Panc1 (cell line): ENCODE data around the gene DLX3. TPM values are rescaled to one million over a fixed set of nuclear protein-coding genes. Genes with fewer than 3 reads are reported as not detected.

Source experiments
- ATAC-seq: fragments of 200-7000 bp; cut with Tn5 transposase; 2 replicates; pipeline ENCODE4 v1.9.1; 2020; ENCODE audit warnings: mild to moderate bottlenecking, moderate library complexity
- BruUV-seq: library from RNA; stranded (reverse); fragments of 400-500 nt; replicated peaks from 2 replicates; lab custom pipeline; 2021; lab: Mats Ljungman, UMichigan
- CTCF ChIA-PET: fragments of 300-600 bp; sonication (Branson Sonifier 250); formaldehyde crosslinking; loops from one replicate; lab custom pipeline; 2022; ENCODE audit warnings: antibody characterized with exemption; lab: Charles Lee
- POLR2A ChIA-PET: fragments of 300-600 bp; sonication (Branson Sonifier 250); formaldehyde crosslinking; loops from one replicate; lab custom pipeline; 2022; ENCODE audit warnings: antibody characterized with exemption; lab: Charles Lee
- DNase-seq: peaks from one replicate; pipeline ENCODE4 v3.0.0-alpha.2; 2010; ENCODE audit warnings: low read depth, low spot score
- H3K27ac ChIP-seq: 2 replicates; pipeline ENCODE4 v1.5.1; 2011; ENCODE audit warnings: mild to moderate bottlenecking, low read length, inconsistent platforms
- H3K27me3 ChIP-seq: fragments of 200-500 bp; sonication (Bioruptor generic); 2 replicates; pipeline ENCODE4 v1.6.0; 2014; ENCODE audit warnings: low read length, inconsistent platforms; ENCODE audit not compliant: control insufficient read depth, insufficient read depth
- H3K36me3 ChIP-seq: fragments of 200-500 bp; sonication (Bioruptor generic); 2 replicates; pipeline ENCODE4 v1.5.1; 2014; ENCODE audit warnings: inconsistent platforms, mild to moderate bottlenecking, low read length, moderate library complexity; ENCODE audit not compliant: control insufficient read depth, insufficient read depth
- H3K4me1 ChIP-seq: 2 replicates; pipeline ENCODE4 v1.5.1; 2011; ENCODE audit warnings: inconsistent platforms, mild to moderate bottlenecking, low read length, moderate library complexity; ENCODE audit not compliant: control insufficient read depth, insufficient read depth
- H3K4me3 ChIP-seq, 2 experiments: 2 replicates each; pipeline ENCODE4 v1.5.1; 2011 to 2012; ENCODE audit warnings: low read depth in 2 of 2, low read length in 2 of 2, mild to moderate bottlenecking in 2 of 2, inconsistent platforms in 1 of 2, moderate library complexity in 1 of 2
- H3K9me3 ChIP-seq: fragments of 200-500 bp; sonication (Bioruptor generic); 2 replicates; pipeline ENCODE4 v1.5.1; 2014; ENCODE audit warnings: low read depth, mild to moderate bottlenecking, inconsistent platforms, low read length, moderate library complexity; ENCODE audit not compliant: control insufficient read depth, insufficient read depth
- POLR2AphosphoS5 ChIP-seq: IDR thresholded peaks from 2 replicates; pipeline ENCODE4 v1.6.1; 2012; ENCODE audit warnings: mild to moderate bottlenecking, low read depth, low read length, moderate library complexity
- REST ChIP-seq, 2 experiments: IDR thresholded peaks; 2 replicates each; pipeline ENCODE4 v1.6.1; 2011 to 2012; ENCODE audit warnings: low read depth in 2 of 2, control low read depth in 1 of 2, low read length in 1 of 2, mild to moderate bottlenecking in 1 of 2, moderate library complexity in 1 of 2; ENCODE audit not compliant: insufficient read depth in 1 of 2
- in situ Hi-C: cut with HindIII; loops from 2 replicates; pipeline ENCODE4 v1.10.0; 2016; ENCODE audit warnings: low sequenced_read_pairs, low pct_unique_long_range_greater_than_20kb
- intact Hi-C: fragments of 100-400 bp; cut with micrococcal nuclease; formaldehyde crosslinking; loops from one replicate; pipeline ENCODE4 v1.10.0; 2022; ENCODE audit not compliant: unreplicated experiment
- total RNA-seq: library from RNA; stranded (reverse); gene quantifications from one replicate; pipeline ENCODE4 v1.2.1, GENCODE V29; 2021; ENCODE audit not compliant: unreplicated experiment
- TF ChIP-seq, protein P1 (sequence below): fragments of 450-650 bp; IDR thresholded peaks from 2 replicates; pipeline ENCODE4 v1.5.1; 2017; ENCODE audit warnings: mild to moderate bottlenecking

The DLX3 gene
- total RNA-seq, 1 experiment from 2014 or later, result 2.9 TPM

DNA sequence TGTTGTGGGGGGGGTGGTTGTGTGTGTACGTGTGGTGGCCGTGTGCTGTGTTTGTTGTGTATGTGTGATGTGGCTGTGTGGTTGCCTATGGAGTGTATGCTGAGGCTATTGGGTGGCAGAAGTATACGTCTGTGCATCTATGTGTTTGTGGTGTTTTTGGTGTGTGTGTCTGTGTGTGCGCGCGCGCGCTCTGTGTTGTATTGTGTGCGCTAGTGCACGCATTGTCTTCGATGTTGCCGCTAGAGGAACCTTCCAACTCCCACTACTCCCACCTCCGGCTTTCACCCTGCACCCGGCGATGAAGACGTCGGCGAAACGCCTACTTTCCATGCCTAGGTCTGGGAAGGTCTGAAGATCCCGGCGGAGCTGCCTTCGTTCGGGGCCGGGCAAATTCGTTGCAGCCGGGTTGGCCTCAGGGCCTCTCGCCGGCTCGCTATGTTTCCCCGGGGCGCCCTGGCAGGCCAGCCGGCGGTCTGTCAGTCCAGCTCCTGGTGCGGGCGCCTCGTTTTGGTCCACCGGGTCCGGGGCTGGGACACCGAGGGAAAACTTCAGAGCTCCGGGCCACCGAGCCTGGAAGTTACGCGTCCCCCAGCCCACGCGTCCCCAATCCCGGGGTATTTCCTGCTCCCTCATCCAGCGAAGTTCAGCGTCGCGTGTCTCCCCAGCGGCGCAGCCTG, 31.3 kb downstream of the DLX3 start:
- Histone ChIP-seq H3K27me3 (peaks cover 15% of the 10 kb centered on the region), H3K4me1 (peaks cover 4% of the 10 kb centered on the region), H3K36me3 (no peaks in the 10 kb centered on the region), H3K4me3 (no peak overlapping the region), H3K9me3 (no peaks in the 10 kb centered on the region), H3K27ac (no peak overlapping the region)
- DNase-seq (no peak), ATAC-seq (no peak)
- TF ChIP-seq REST (IDR thresholded peaks at IDR 0.05; ENCODE audit: insufficient read depth in 1 of 2, low read depth in 2 of 2, low read length in 1 of 2), result no peak
- TF ChIP-seq, protein P1, sequence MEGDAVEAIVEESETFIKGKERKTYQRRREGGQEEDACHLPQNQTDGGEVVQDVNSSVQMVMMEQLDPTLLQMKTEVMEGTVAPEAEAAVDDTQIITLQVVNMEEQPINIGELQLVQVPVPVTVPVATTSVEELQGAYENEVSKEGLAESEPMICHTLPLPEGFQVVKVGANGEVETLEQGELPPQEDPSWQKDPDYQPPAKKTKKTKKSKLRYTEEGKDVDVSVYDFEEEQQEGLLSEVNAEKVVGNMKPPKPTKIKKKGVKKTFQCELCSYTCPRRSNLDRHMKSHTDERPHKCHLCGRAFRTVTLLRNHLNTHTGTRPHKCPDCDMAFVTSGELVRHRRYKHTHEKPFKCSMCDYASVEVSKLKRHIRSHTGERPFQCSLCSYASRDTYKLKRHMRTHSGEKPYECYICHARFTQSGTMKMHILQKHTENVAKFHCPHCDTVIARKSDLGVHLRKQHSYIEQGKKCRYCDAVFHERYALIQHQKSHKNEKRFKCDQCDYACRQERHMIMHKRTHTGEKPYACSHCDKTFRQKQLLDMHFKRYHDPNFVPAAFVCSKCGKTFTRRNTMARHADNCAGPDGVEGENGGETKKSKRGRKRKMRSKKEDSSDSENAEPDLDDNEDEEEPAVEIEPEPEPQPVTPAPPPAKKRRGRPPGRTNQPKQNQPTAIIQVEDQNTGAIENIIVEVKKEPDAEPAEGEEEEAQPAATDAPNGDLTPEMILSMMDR, result no peak
- in situ Hi-C loops, result no loop called here
- no TSS peak for BruUV-seq
- POLR2A ChIA-PET, result no interaction called here
- intact Hi-C loops, result no loop called here
- CTCF ChIA-PET, result interaction anchor here (1.4 kb wide), 1 partner anchor 11 kb away, joined by 3 read pairs; no protein-coding TSS in a partner anchor

DNA sequence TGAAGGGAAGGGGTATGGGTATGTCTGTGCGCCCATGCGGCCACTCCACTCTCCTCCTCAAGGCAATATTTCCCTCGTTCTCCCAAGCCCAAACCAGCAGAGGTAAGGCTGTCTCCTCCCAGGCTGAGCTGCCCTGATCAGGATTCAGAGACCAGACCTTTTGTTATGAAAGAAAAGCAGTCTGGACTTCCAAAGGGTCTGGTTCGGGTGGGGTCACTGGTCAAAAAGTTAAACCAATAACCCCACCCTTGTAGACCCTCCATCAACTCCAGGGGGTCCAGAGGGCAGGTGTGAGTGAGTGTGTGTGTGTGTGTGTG, 31.8 kb downstream of the DLX3 start:
- ChIA-PET CTCF (interaction anchor here (1.4 kb wide), 1 partner anchor 11 kb away, joined by 3 read pairs; no protein-coding TSS in a partner anchor), POLR2A (no interaction called here)
- Histone ChIP-seq H3K4me1 (peaks cover 3% of the 10 kb centered on the region), H3K27ac (no peak overlapping the region), H3K9me3 (no peaks in the 10 kb centered on the region), H3K27me3 (peaks cover 15% of the 10 kb centered on the region), H3K4me3 (no peak overlapping the region), H3K36me3 (no peaks in the 10 kb centered on the region)
- TF ChIP-seq POLR2AphosphoS5 (no peak), REST (IDR thresholded peaks at IDR 0.05; ENCODE audit: insufficient read depth in 1 of 2, low read depth in 2 of 2, low read length in 1 of 2) (no peak)
- TF ChIP-seq, protein P1, result no peak
- BruUV-seq, result no TSS peak
- DNase-seq (no peak), ATAC-seq (no peak)
- in situ Hi-C loops, result no loop called here
- intact Hi-C loops, result no loop called here
